ENCODE results near the gene ARFGEF2.

GRCh38 chr20:48921883-48922820, 641 bp downstream of the ARFGEF2 start:
- peak in 1 of 5 experiments; percentile 19 for TF ChIP-seq CTCF (IDR thresholded peaks at IDR 0.05)
- TF ChIP-seq EP300 (IDR thresholded peaks at IDR 0.05): no peak
- no peak for TF ChIP-seq POLR2A (IDR thresholded peaks at IDR 0.05)
